Measurements from ENCODE around the gene TIMM23. TPM values are rescaled to one million over a fixed set of nuclear protein-coding genes. Genes with fewer than 3 reads are reported as not detected.
A peak's percentile ranks its signal among the peaks of the same experiment; 100 is the strongest.

Gene TIMM23
- total and polyA plus RNA-seq, 2 donors (not counting 3 experiments of a cell fraction or from before 2014, with no cell fraction given): 78.1 to 94.6 TPM

DNA sequence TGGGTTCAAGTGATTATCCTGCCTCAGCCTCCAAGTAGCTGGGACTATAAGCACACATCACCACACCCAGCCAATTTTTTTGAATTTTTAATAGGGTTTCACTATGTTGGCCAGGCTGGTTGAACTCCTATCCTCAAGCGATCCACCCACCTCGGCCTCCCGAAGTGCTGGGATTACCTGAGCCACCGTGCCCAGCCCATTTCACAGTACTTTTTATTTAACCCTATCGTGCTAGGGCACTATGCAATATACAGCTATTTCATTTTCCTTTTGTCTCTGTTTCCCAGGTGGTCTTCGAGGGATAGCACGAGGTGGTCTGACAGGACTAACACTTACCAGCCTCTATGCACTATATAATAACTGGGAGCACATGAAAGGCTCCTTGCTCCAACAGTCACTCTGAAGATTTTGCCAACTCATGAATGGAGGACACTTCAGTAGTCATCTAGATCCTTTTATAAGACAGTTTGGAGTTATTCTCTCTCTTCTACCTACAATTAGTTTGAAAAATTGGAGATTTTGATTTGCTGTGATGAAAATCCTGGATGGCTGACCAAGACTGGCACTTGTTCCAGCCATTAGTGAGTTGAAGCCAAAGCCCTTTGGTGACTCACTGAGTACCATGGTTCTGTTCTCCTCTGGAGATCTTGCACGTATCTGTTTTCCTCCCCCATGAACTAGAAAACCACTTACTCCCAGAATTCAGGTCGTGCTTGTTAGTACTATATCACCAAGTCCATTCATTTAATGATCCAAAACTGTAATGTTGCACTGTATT, 30.8 kb downstream of the TIMM23 start:
- peaks cover 8% of the 10 kb centered on the region for H3K79me2 ChIP-seq (ENCODE audit: control insufficient read depth, insufficient read depth, low read length)

More for the DNA sequence above, 30.8 kb downstream of the TIMM23 start:
- Histone ChIP-seq H3K4me1 (ENCODE audit: control insufficient read depth, extremely low read depth, insufficient read depth, low read length) (peaks cover 6% of the 10 kb centered on the region), H3K36me3 (ENCODE audit: control insufficient read depth in 2 of 2, extremely low read depth in 1 of 2, insufficient read depth in 2 of 2, low read length in 2 of 2) (peaks cover 11 to 15% of the 10 kb centered on the region in 2 experiments), H3K27me3 (ENCODE audit: control insufficient read depth in 2 of 2, insufficient read depth in 2 of 2, low read length in 2 of 2) (no peaks in the 10 kb centered on the region), H3K9me1 (replicated peaks; ENCODE audit: control insufficient read depth, extremely low read depth, insufficient read depth, low read length) (no peaks in the 10 kb centered on the region), H3K4me2 (ENCODE audit: insufficient read depth, low read length) (no peak overlapping the region), H3K4me3 (replicated peaks in 1 of 3; ENCODE audit: insufficient read depth in 1 of 3, low read depth in 1 of 3, low read length in 3 of 3) (no peak overlapping the region), H3K27ac (ENCODE audit: insufficient read depth, low read depth, low read length) (no peak overlapping the region), H3K9ac (replicated peaks; ENCODE audit: extremely low read depth, insufficient read depth, low read length) (no peak overlapping the region), H2AFZ (ENCODE audit: low read depth, low read length) (no peak overlapping the region), H3K9me3 (replicated peaks; ENCODE audit: control insufficient read depth, insufficient read depth, low read length) (no peaks in the 10 kb centered on the region), H4K20me1 (replicated peaks; ENCODE audit: control insufficient read depth, extremely low read depth, insufficient read depth, low read length) (no peaks in the 10 kb centered on the region)
- BruUV-seq (replicated peaks): TSS peak; percentile 55
- ChIA-PET POLR2A (no interaction called here), CTCF (no interaction called here)
- dilution Hi-C loops (cut with MboI; ENCODE audit: extremely low pct_ligation_motif_present, low sequenced_read_pairs): no loop called here
- FAIRE-seq: no peak
- no peak for TF ChIP-seq FOS (IDR thresholded peaks at IDR 0.05; ENCODE audit: borderline replicate concordance, insufficient read depth, low read length)
- TF ChIP-seq, protein P1, sequence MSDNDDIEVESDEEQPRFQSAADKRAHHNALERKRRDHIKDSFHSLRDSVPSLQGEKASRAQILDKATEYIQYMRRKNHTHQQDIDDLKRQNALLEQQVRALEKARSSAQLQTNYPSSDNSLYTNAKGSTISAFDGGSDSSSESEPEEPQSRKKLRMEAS (IDR thresholded peaks at IDR 0.05; ENCODE audit: insufficient read depth, insufficient read length): no peak
- no peak for TF ChIP-seq GATA2 (IDR thresholded peaks at IDR 0.05; ENCODE audit: insufficient read depth, insufficient read length, low read depth, low read length)
- TF ChIP-seq JUN (IDR thresholded peaks at IDR 0.05; ENCODE audit: borderline replicate concordance, insufficient read depth, insufficient read length, low read depth): no peak
- no peak for TF ChIP-seq POLR2AphosphoS5 (IDR thresholded peaks at IDR 0.05; ENCODE audit: insufficient read depth, low read depth, low read length)
- no peak for TF ChIP-seq EZH2 (IDR thresholded peaks at IDR 0.05; ENCODE audit: borderline replicate concordance, low read depth, low read length, severe bottlenecking)
- TF ChIP-seq MYC (IDR thresholded peaks at IDR 0.05; ENCODE audit: low read depth, low read length): no peak
- TF ChIP-seq CTCF (IDR thresholded peaks at IDR 0.05; ENCODE audit: extremely low read depth in 1 of 2, insufficient read depth in 1 of 2, low read depth in 1 of 2, low read length in 2 of 2): no peak
- no peak for TF ChIP-seq POLR2A (IDR thresholded peaks at IDR 0.05; ENCODE audit: low read depth, low read length)
- no peak for DNase-seq (ENCODE audit: low read depth, low spot score)
- intact Hi-C loops (cut with micrococcal nuclease): no loop called here

Data from endothelial cell of umbilical vein (primary cell).